Activated CD4-positive, alpha-beta memory T cell treated with anti-CD3 and anti-CD28 coated beads for 36 hours (primary cell): ENCODE results near the gene TAL1. TPM values are rescaled to one million over a fixed set of nuclear protein-coding genes. Genes with fewer than 3 reads are reported as not detected.

Experiments used
- CTCF ChIA-PET: fragments of 350-600 bp; sonication (Branson Sonifier 250); formaldehyde crosslinking; loops from one replicate; lab custom pipeline; 2021; ENCODE audit warnings: antibody characterized with exemption, inconsistent platforms; lab: Charles Lee
- POLR2A ChIA-PET: fragments of 350-600 bp; sonication (Branson Sonifier 250); formaldehyde crosslinking; loops from one replicate; lab custom pipeline; 2021; ENCODE audit warnings: antibody characterized with exemption; lab: Charles Lee
- DNase-seq: peaks from one replicate; pipeline ENCODE4 v3.0.0-alpha.2; 2020
- H3K27ac Mint-ChIP-seq: one replicate; pipeline ENCODE4 v1.8.0; 2021; ENCODE audit warnings: mixed read lengths
- H3K27me3 Mint-ChIP-seq: one replicate; pipeline ENCODE4 v1.8.0; 2021; ENCODE audit warnings: mixed read lengths
- H3K36me3 Mint-ChIP-seq: one replicate; pipeline ENCODE4 v1.8.0; 2021; ENCODE audit warnings: mixed read lengths
- H3K4me1 Mint-ChIP-seq: one replicate; pipeline ENCODE4 v1.8.0; 2021; ENCODE audit warnings: low read depth, mixed read lengths
- H3K4me3 Mint-ChIP-seq: one replicate; pipeline ENCODE4 v1.8.0; 2021; ENCODE audit warnings: mild to moderate bottlenecking, mixed read lengths
- H3K9me3 Mint-ChIP-seq: one replicate; pipeline ENCODE4 v1.8.0; 2021; ENCODE audit warnings: mixed read lengths
- intact Hi-C: fragments of 100-400 bp; cut with micrococcal nuclease; formaldehyde crosslinking; loops from one replicate; pipeline ENCODE4 v1.15.1; 2023
- total RNA-seq, 2 experiments: library from RNA; stranded (reverse); gene quantifications; one replicate each; pipeline ENCODE4 v1.2.3, GENCODE V29; 2021

Gene TAL1
- total RNA-seq, 2 experiments from 2014 or later: 0.07 TPM; not detected in 1

DNA sequence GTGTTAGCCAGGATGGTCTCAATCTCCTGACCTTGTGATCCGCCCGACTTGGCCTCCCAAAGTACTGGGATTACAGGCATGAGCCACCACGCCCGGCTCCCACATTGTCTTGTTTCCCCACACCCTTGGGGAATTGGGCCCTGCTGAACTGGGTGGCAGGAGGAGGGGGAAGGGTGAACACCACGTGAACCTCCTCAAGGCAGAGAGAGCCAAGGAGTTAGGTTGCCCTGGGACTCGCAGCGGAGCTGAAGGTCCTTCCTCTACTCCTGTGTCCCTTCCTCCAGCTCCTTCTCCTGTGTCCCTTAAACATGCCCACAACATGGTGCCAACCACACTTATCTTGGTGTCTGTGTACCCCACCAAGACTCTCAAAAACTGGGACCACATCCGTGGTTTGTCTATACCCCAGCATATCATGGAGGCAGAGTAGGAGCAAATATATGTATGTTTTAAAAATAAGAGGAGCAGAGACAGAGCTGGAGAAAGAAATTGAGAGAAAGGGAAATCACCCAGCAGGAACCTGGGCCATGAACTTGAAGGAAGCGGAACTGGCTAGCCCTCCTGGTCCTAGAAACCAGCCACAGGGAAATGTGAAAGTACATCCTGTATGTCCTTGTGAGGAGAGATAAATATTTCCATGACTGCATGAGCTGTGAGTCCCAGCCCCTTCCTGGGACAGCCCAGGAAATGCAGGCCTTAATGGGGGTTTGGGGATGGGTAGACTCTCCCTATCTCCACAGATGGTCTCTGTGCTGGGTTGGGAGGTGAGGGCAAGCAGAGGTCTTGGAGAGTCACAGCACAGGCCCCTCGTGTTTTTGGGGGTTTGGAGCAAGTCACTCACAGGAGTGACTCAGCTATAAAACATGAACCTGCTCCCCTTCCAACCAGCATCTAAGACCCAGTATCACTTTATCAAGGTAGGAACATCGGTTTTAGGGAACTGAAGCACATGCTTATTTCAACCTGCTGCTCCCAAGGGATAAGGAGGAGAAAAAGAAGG lies 9.4 kb upstream of the TAL1 start:
- intact Hi-C loops: no loop called here
- no peak overlapping the region for H3K4me3 Mint-ChIP-seq

DNA sequence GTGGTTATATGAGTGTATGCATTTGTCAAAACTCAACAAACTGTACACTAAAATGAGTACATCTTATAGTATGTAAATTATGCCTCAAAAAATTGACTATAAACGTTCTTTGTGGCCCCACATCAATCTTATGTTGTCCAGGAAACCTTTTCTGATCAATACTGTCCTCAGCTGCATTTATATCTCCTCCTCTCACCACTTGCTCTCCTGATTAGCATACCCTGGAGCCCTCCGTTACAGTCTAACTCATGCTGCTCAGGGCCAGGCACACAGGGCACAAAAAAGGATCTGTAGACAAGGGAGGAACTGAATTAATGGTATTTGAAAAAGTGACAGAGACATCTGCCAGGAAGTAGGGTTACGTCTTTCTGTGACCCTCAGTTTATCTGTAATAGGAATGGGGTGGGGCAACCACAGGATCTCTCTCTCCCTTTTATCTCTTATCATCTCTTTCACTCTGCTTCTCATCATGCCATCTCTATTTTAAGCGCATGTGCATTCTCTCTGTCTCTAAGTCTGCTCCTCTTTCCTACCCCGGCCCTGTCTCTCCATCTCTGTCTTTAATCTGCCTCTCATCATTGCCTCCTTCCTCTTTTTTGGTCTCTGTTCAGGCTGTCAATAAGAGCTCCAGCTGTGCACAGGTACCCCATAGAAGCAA lies 7.0 kb upstream of the TAL1 start:
- H3K4me1 Mint-ChIP-seq: peaks cover 6% of the 10 kb centered on the region
- H3K27ac Mint-ChIP-seq: no peak overlapping the region
- no peak overlapping the region for H3K4me3 Mint-ChIP-seq
- intact Hi-C loops: no loop called here
- POLR2A ChIA-PET: no interaction called here
- CTCF ChIA-PET: interaction anchor here (0.9 to 2.1 kb wide), 3 partner anchors 24 to 60 kb away, joined by 3 to 9 read pairs (median 3); no protein-coding TSS in a partner anchor
- H3K9me3 Mint-ChIP-seq: no peaks in the 10 kb centered on the region
- H3K27me3 Mint-ChIP-seq: peaks cover 18% of the 10 kb centered on the region
- no peaks in the 10 kb centered on the region for H3K36me3 Mint-ChIP-seq
- no peak for DNase-seq

More for the DNA sequence above, 9.4 kb upstream of the TAL1 start:
- ChIA-PET CTCF (interaction anchor here (0.7 to 1.3 kb wide), 2 partner anchors 53 to 196 kb away, joined by 3 to 5 read pairs; partner anchors contain the start of gene FOXD2), POLR2A (no interaction called here)
- no peak for DNase-seq
- Mint-ChIP-seq H3K9me3 (no peaks in the 10 kb centered on the region), H3K27ac (no peak overlapping the region), H3K36me3 (no peaks in the 10 kb centered on the region), H3K4me1 (peaks cover 6% of the 10 kb centered on the region), H3K27me3 (peaks cover 12% of the 10 kb centered on the region)

DNA sequence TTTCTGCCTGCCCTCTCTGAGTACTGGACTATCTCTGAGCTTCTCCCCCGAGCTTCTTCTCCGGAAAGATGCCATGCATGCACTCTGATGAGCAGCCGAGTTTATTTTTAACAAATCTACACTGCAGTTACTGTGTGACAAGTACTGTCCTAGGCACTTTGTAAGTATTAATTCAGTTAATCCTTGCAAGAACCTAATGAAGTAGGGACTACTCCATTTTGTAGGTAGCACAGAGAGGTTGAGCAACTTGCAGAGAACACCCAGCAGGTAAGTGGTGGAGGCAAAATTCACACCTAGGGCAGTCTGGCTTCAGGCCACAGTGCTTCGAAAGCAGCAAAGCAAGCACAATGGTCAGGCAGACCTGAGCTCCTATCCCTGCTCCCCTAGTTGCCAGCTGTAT lies 3.8 kb upstream of the TAL1 start:
- Mint-ChIP-seq H3K27ac (no peak overlapping the region), H3K9me3 (no peaks in the 10 kb centered on the region), H3K36me3 (peaks cover 2% of the 10 kb centered on the region), H3K27me3 (peaks cover 39% of the 10 kb centered on the region), H3K4me1 (peaks cover 19% of the 10 kb centered on the region), H3K4me3 (no peak overlapping the region)
- ChIA-PET POLR2A (no interaction called here), CTCF (interaction anchor here (1.2 kb wide), 1 partner anchor 58 kb away, joined by 3 read pairs; no protein-coding TSS in a partner anchor)
- intact Hi-C loops: no loop called here
- no peak for DNase-seq

DNA sequence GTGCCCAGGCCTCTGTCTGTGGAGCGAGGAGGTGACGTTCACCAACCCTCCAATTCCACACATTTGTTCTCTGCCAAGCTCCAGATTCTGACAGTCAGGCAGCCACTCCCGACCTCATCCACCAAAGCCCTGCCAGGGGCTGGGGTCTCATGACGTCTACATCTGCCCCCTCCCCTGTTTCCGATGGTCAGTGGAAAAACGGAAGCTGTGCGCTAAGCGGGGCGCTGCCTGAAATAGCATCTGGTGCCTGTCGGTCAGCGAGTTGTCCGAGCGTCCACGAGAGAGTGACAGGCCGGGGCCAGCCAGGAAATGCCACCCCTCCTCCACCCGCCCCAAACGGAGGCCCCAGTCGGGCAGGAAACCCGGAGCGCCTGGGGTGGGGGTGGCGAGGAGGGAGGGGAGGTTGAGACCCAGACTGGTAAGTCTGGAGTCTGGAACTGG lies 3.2 kb upstream of the TAL1 start:
- peaks cover 24% of the 10 kb centered on the region for H3K4me1 Mint-ChIP-seq
- intact Hi-C loops: no loop called here
- no peaks in the 10 kb centered on the region for H3K9me3 Mint-ChIP-seq
- peaks cover 42% of the 10 kb centered on the region for H3K27me3 Mint-ChIP-seq
- DNase-seq: no peak
- CTCF ChIA-PET: interaction anchor here (1.2 kb wide), 1 partner anchor 57 kb away, joined by 3 read pairs; no protein-coding TSS in a partner anchor
- POLR2A ChIA-PET: no interaction called here
- no peak overlapping the region for H3K27ac Mint-ChIP-seq
- H3K4me3 Mint-ChIP-seq: no peak overlapping the region
- peaks cover 2% of the 10 kb centered on the region for H3K36me3 Mint-ChIP-seq

DNA sequence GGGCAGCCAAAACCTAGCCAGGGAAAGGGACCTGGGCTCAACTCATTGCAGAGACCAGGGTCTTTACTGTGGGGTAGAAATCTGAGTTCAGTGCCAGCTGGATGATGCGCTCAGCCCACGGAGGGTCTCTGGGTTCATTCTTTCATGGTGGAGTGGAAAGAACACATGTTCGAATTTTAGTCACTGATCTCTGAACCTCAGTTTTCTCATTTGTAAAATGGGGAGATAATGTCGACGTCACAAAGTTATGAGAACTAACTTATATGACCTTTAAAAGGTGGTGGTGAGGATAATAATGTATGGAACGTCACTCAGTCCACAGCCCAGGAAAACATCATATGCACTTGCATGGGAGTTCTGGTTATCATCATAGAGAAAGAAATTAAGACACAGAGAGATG lies 1.2 kb upstream of the TAL1 start:
- ChIA-PET CTCF (interaction anchor here (0.8 to 1.6 kb wide), 3 partner anchors 54 to 493 kb away, joined by 3 to 9 read pairs (median 4); no protein-coding TSS in a partner anchor), POLR2A (no interaction called here)
- no peak overlapping the region for H3K4me3 Mint-ChIP-seq
- peaks cover 25% of the 10 kb centered on the region for H3K4me1 Mint-ChIP-seq
- peaks cover 2% of the 10 kb centered on the region for H3K36me3 Mint-ChIP-seq
- DNase-seq: no peak
- no peaks in the 10 kb centered on the region for H3K9me3 Mint-ChIP-seq
- H3K27me3 Mint-ChIP-seq: peaks cover 61% of the 10 kb centered on the region
- no peak overlapping the region for H3K27ac Mint-ChIP-seq
- intact Hi-C loops: loop anchor here (5.0 kb wide), 1 partner anchor 204 kb away; the partner anchor contains the start of gene FOXD2

DNA sequence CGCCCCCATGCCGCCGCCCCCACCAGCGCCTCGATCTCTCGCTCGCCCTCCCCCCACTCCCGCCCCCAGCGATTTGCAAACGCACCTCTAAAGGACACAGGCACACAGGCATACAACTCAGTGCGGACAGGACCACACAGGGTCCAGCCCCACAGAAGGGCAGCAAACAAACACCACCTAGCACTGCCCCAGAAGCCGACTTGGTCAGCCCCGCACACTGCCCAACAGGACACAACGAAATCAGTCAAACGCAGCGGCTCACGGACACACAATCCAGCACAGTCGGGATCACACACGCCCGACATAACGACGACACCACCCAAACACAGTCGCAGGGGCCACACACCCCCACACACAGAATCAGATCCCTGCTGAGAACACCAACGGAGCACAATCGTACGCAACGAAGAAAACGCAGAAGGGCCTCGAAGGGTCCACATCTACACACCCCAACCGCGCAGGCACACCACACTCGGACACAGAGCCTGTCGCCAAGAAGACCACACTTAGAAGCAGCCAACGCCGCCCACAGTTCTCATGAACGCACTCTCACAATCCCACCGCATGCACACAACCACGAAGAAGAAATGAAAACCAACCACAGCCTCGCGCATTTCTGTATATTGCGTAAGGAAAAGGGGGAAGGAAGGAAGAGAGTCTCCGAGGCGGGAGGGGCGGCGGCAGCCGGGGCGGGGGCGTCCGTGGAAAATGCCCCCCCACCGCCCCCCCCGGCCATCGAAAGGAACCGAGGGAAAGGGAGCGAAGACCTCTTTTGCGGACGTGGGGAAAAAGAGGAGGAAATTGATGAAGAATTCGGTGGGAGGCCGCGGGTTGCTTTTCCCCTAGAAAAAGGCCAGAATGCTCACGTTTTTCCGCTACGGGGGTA lies 481 bp downstream of the TAL1 start:
- intact Hi-C loops: loop anchor here (5.0 kb wide), 1 partner anchor 206 kb away; the partner anchor contains the start of gene FOXD2
- peaks cover 25% of the 10 kb centered on the region for H3K4me1 Mint-ChIP-seq
- peaks cover 76% of the 10 kb centered on the region for H3K27me3 Mint-ChIP-seq
- H3K36me3 Mint-ChIP-seq: peaks cover 2% of the 10 kb centered on the region
- H3K9me3 Mint-ChIP-seq: no peaks in the 10 kb centered on the region
- H3K27ac Mint-ChIP-seq: no peak overlapping the region
- H3K4me3 Mint-ChIP-seq: peak overlapping the region; percentile 50
- CTCF ChIA-PET: no interaction called here
- DNase-seq: peak; percentile 45
- POLR2A ChIA-PET: no interaction called here

DNA sequence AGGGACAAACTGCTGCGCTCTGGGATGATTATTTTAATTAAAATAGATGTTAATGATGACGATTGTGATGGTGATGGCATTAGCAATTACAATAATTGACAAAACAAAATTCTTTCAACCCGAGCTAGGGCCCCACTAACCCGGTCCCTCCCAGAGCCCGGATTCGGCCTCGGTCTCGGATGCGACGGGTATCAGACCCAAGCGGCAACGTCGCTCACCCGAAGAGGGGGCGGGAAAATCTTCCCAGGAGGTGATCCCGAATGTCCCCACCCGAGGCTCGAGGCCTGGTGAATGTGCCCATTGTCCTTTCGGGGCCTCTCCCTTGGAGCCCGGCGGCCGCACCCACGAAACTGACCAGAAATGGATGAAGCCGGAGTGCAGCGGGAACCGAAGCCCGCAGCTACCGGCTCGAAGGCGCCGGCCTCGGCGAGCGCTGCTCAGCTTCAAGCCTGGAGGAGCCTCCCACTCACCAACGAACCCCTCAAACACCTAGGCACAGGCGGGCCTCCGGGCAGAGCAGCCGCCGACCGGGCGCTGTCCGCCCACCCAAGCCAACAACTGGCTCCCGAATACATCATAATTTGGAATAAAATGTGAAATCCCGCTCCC lies 1.2 kb downstream of the TAL1 start:
- intact Hi-C loops: loop anchor here (5.0 kb wide), 1 partner anchor 207 kb away; the partner anchor contains the start of gene FOXD2
- Mint-ChIP-seq H3K4me1 (peaks cover 25% of the 10 kb centered on the region), H3K4me3 (no peak overlapping the region), H3K36me3 (peaks cover 2% of the 10 kb centered on the region), H3K9me3 (no peaks in the 10 kb centered on the region), H3K27ac (no peak overlapping the region), H3K27me3 (peaks cover 78% of the 10 kb centered on the region)
- POLR2A ChIA-PET: no interaction called here
- CTCF ChIA-PET: interaction anchor here (1.1 kb wide), 1 partner anchor 207 kb away, joined by 3 read pairs; the partner anchor contains the start of gene FOXD2
- DNase-seq: peak; percentile 24

DNA sequence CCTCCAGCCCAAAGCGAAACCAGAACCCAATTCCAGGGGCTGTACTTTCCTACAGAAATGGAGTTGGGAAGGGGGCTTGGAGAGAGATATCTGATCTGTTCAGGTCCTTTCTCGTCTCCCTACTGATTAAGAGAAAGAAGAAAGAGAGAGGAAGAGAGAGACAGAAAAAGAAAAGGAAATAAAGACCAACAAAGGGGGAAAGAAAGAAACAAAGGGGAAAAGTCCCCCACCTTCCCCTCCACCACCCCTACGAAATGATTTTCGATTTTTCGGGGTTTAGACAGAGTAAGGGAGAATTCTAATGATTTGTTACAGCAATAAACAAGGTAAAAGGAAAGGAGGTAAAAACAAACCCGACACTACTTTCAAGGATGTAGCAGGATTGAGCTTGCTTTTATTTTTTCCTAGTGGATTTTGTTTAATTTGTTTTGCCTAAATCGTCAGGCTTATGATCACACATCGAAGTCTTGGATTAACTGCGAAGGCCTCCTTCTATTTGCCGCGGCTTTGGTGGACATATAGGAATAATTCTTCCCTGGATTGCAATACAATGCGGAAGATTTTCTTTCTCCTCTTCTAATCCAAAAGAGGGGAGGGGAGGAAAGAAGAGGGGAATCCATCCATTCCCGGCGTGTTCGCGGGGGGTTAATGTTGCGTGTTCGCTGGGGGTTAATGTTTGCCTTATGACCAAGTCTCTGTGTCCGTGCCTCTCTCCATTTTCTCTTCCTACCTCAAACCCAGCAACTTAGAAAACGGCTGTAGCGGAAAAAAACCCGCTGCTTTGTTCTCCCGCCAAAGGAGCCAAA lies 1.9 kb downstream of the TAL1 start:
- POLR2A ChIA-PET: interaction anchor here (0.6 kb wide), 1 partner anchor 205 kb away, joined by 3 read pairs; no protein-coding TSS in a partner anchor
- peaks cover 2% of the 10 kb centered on the region for H3K36me3 Mint-ChIP-seq
- CTCF ChIA-PET: interaction anchor here (1.0 to 1.4 kb wide), 5 partner anchors 37 to 480 kb away, joined by 3 to 6 read pairs (median 3); partner anchors contain the start of gene FOXD2

DNA sequence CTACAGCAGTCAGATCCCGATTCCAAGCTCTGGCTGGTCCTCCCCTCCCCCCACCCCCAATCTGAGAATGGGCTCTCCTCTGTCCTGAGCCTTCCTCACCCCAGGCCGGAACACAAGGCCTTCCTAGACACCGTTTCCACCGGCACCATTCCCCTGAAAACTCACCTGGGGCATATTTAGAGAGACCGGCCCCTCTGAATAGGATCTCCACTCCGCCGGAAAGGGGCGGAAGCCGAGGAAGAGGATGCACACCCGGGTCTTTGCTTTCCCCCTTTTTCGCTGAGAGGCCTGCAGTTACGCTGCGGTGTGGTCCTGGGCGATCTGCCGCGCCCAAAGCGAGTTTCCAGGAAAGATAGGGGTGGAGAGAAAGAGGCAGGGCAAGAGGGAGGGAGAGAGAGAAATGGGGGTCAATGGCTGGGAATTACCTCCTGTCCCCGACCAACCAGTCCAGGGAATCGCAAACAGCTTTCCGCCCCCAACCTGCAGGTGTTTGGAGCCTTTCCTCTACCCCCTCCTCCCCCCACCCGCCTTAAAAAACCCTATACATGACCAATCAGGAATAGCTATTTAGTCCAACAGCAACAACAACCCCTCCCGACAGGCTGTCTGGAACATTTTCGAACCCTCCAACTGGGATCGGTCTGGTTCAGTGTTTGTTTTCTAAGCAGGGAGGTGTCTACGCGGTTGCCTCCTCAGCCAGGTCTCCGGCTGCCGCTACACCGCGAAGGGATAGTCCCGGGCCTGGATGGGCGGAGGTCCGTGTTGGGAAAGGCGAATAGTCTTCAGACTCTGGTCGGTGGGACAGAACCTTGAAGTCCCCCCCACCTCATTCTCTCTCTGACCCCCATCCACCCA lies 2.8 kb downstream of the TAL1 start:
- Mint-ChIP-seq H3K27ac (no peak overlapping the region), H3K36me3 (peaks cover 2% of the 10 kb centered on the region), H3K9me3 (no peaks in the 10 kb centered on the region), H3K27me3 (peaks cover 76% of the 10 kb centered on the region), H3K4me1 (peaks cover 25% of the 10 kb centered on the region), H3K4me3 (no peak overlapping the region)
- intact Hi-C loops: no loop called here
- ChIA-PET POLR2A (interaction anchor here (0.6 kb wide), 1 partner anchor 206 kb away, joined by 3 read pairs; no protein-coding TSS in a partner anchor), CTCF (interaction anchor here (0.6 to 1.4 kb wide), 7 partner anchors 36 to 481 kb away, joined by 3 to 6 read pairs (median 3); partner anchors contain the start of gene FOXD2)
- DNase-seq: no peak

More for the DNA sequence above, 1.9 kb downstream of the TAL1 start:
- Mint-ChIP-seq H3K4me1 (peaks cover 25% of the 10 kb centered on the region), H3K4me3 (no peak overlapping the region), H3K9me3 (no peaks in the 10 kb centered on the region), H3K27ac (no peak overlapping the region), H3K27me3 (peaks cover 77% of the 10 kb centered on the region)
- intact Hi-C loops: loop anchor here (5.0 kb wide), 1 partner anchor 207 kb away; the partner anchor contains the start of gene FOXD2
- no peak for DNase-seq
